GM12873 (cell line): ENCODE results near the gene CD163.

Experiments
- CTCF ChIP-seq: IDR thresholded peaks from 2 replicates; pipeline ENCODE4 v1.5.1; 2012; ENCODE audit warnings: low read depth, mild to moderate bottlenecking, moderate library complexity, low read length, control low read depth; ENCODE audit not compliant: insufficient read depth; ENCODE audit errors: missing control alignments

Gene CD163

GRCh38 chr12:7448099-7448498 is 55.5 kb downstream of the CD163 start:
- TF ChIP-seq CTCF = no peak

GRCh38 chr12:7444537-7444936 is 59.0 kb downstream of the CD163 start:
- no peak for TF ChIP-seq CTCF

GRCh38 chr12:7444076-7444475 is 59.5 kb downstream of the CD163 start, which contains the start of gene CD163L1:
Gene CD163L1 (minus strand): TSS chr12:7444153. CDS start chr12:7444127, 26 bp downstream.
- no peak for TF ChIP-seq CTCF

GRCh38 chr12:7441216-7441615 is 62.4 kb downstream of the CD163 start:
- TF ChIP-seq CTCF = no peak

- no peak for TF ChIP-seq CTCF
These were observed 63.7 kb downstream of the CD163 start for GRCh38 chr12:7439579-7440505.

GRCh38 chr12:7434670-7435069 is 68.9 kb downstream of the CD163 start:
- no peak for TF ChIP-seq CTCF

GRCh38 chr12:7433276-7433822 is 70.2 kb downstream of the CD163 start:
- no peak for TF ChIP-seq CTCF
